ENCODE data around the gene A3GALT2. TPM values are rescaled to one million over a fixed set of nuclear protein-coding genes. Genes with fewer than 3 reads are reported as not detected.
A peak's percentile ranks its signal among the peaks of the same experiment; 100 is the strongest.

A3GALT2 gene
- polyA plus RNA-seq, 1 experiment: not detected

DNA sequence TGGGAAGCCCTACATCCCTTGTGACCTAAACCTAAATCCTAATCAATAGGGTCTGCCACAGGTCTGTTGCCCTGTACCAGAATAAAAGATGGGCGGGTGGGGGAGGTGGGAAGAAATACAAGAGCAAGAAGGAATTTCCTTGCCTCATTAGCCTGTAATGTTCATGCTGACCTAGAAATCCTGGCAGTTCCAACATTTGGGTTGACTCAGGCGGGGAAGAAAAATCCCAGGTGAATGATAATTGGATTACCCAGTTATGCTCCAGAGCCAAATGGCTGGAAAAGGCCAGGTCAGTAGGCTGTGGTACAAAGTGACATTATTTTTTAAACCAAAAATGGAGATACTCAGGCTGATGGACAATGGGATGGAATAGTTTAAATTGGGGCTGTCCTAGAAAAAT is 27.3 kb upstream of the A3GALT2 start:
- no peak for DNase-seq (ENCODE audit: low read depth)
- no peaks in the 10 kb centered on the region for H3K27me3 ChIP-seq (ENCODE audit: control insufficient read depth, insufficient read depth, low read length)
- ChIA-PET CTCF (interaction anchor here (0.8 to 1.8 kb wide), 4 partner anchors 9 to 53 kb away, joined by 3 to 5 read pairs (median 4); no protein-coding TSS in a partner anchor), POLR2A (no interaction called here)
- peak overlapping the region; percentile 82 for H3K4me3 ChIP-seq (ENCODE audit: low read depth, low read length)
- H3K36me3 ChIP-seq (ENCODE audit: control insufficient read depth, insufficient read depth, low read length): peaks cover 4% of the 10 kb centered on the region
- TF ChIP-seq, protein P1, sequence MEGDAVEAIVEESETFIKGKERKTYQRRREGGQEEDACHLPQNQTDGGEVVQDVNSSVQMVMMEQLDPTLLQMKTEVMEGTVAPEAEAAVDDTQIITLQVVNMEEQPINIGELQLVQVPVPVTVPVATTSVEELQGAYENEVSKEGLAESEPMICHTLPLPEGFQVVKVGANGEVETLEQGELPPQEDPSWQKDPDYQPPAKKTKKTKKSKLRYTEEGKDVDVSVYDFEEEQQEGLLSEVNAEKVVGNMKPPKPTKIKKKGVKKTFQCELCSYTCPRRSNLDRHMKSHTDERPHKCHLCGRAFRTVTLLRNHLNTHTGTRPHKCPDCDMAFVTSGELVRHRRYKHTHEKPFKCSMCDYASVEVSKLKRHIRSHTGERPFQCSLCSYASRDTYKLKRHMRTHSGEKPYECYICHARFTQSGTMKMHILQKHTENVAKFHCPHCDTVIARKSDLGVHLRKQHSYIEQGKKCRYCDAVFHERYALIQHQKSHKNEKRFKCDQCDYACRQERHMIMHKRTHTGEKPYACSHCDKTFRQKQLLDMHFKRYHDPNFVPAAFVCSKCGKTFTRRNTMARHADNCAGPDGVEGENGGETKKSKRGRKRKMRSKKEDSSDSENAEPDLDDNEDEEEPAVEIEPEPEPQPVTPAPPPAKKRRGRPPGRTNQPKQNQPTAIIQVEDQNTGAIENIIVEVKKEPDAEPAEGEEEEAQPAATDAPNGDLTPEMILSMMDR (IDR thresholded peaks at IDR 0.05; ENCODE audit: insufficient read depth, low read depth, low read length): no peak

DNA sequence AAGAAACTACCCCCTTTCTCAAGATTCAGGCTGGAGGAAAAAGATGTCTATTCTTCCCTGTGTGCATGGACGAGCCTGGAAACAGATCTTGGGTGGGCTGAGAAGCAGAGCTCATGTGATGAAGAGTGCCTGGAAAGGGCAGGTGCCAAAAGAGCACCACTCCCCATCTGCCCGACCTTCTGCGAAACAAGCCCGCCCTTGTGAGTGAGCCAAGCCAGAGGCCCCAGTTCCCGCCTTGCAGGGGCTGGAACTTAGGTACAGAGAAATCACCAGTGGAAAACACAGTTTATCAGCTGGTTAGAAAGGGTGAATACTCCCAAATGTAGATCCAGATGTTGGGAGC is 26.7 kb upstream of the A3GALT2 start:
- DNase-seq (ENCODE audit: low read depth): no peak
- Histone ChIP-seq H3K27me3 (ENCODE audit: control insufficient read depth, insufficient read depth, low read length) (no peaks in the 10 kb centered on the region), H3K36me3 (ENCODE audit: control insufficient read depth, insufficient read depth, low read length) (peaks cover 4% of the 10 kb centered on the region), H3K4me3 (ENCODE audit: low read depth, low read length) (peak overlapping the region; percentile 82)
- ChIA-PET CTCF (interaction anchor here (0.8 to 1.8 kb wide), 4 partner anchors 9 to 52 kb away, joined by 3 to 5 read pairs (median 4); no protein-coding TSS in a partner anchor), POLR2A (no interaction called here)
- TF ChIP-seq, protein P1 (IDR thresholded peaks at IDR 0.05; ENCODE audit: insufficient read depth, low read depth, low read length): no peak

DNA sequence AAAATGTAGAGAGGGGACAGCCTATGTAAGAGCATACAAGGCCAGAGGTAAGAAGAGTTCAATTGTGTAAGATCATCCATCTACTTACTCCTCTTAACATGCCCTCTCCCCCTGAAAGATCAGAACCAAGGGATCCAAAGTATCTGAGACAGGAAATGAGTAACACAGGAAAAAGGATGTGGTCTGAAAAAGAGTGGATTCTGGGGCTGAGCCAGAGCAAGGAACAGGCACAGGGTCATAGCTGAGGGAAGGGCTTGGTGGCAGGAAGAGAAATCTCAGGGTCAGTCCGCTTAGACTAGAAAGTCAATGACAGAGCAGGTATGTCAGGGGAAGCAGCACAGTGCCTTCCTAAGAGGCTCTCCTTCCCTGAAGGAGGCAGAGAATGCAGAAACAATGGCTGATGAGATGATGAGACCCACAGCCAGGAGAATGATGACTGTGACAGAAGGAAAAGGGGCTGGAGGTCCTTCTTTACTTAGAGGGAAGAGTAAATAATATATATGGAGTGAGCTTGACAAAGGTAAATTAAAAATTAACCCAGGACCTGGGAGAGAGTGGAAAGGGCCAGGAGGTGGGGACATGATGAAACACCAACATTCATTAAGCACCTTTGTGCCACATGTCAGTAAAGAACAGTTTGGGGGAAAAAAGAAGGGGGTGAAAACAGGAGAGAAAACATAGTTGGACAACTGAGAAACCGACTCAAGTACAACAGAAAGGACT is 26.2 kb upstream of the A3GALT2 start:
- peak overlapping the region; percentile 82 for H3K4me3 ChIP-seq (ENCODE audit: low read depth, low read length)
- peak; percentile 79 for DNase-seq (ENCODE audit: low read depth)
- no peaks in the 10 kb centered on the region for H3K27me3 ChIP-seq (ENCODE audit: control insufficient read depth, insufficient read depth, low read length)
- TF ChIP-seq, protein P1 (IDR thresholded peaks at IDR 0.05; ENCODE audit: insufficient read depth, low read depth, low read length): no peak
- peaks cover 3% of the 10 kb centered on the region for H3K36me3 ChIP-seq (ENCODE audit: control insufficient read depth, insufficient read depth, low read length)
- CTCF ChIA-PET: interaction anchor here (0.8 to 1.8 kb wide), 3 partner anchors 8 to 52 kb away, joined by 3 to 5 read pairs (median 3); no protein-coding TSS in a partner anchor
- POLR2A ChIA-PET: no interaction called here

DNA sequence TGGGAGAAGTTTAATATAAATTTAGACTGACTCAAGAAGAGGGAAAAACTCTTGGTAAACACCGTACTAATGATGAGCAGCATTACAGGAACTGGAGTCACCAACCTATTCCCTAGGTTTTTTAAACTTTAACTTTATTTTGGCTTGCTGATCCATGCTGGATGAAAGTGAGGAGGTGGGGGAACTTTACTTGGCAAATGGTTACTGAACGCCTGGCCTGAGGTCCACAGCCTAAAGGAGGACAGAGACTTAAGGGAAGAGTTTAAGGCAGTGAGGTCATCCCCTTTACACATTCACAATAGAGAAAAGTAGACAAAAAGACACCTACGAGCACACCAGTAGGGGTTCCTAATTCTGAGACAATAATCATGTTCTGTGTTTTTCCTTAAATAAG is 25.6 kb upstream of the A3GALT2 start:
- CTCF ChIA-PET: no interaction called here
- no peak for DNase-seq (ENCODE audit: low read depth)
- TF ChIP-seq, protein P1 (IDR thresholded peaks at IDR 0.05; ENCODE audit: insufficient read depth, low read depth, low read length): no peak
- POLR2A ChIA-PET: no interaction called here
- H3K27me3 ChIP-seq (ENCODE audit: control insufficient read depth, insufficient read depth, low read length): no peaks in the 10 kb centered on the region
- H3K36me3 ChIP-seq (ENCODE audit: control insufficient read depth, insufficient read depth, low read length): peaks cover 6% of the 10 kb centered on the region
- peak overlapping the region; percentile 82 for H3K4me3 ChIP-seq (ENCODE audit: low read depth, low read length)

DNA sequence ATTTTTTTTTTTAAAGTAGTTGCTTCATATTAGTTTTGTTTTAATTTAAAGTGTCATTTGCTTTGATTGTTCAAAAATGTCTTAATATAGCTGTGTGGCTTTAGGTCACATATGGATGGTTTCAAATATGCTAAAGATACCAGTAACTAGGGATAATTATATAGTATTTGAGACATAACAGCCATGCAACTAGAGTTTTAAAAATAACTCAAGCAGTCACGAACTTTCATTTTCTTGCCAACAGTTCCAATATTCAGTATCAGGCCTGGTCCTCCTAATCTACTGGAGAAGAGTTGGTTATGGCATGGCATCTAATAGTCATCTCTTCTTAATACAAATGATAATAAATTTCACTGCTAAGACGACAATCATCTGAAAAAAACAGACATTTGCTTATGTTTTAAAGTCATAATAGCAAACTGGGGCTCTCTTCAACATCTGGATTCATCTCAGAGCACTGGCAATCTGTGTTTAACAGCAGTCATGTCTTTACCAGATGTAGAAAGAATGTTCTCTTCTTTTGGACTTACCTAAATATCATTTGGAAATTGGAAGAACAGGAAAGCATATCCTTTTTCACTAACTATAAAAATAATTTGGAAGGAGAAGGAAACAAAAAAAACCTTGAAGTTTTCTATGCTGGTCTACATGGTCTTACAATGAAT is 24.1 kb upstream of the A3GALT2 start:
- Histone ChIP-seq H3K27me3 (ENCODE audit: control insufficient read depth, insufficient read depth, low read length) (no peaks in the 10 kb centered on the region), H3K4me3 (ENCODE audit: low read depth, low read length) (no peak overlapping the region), H3K36me3 (ENCODE audit: control insufficient read depth, insufficient read depth, low read length) (peaks cover 8% of the 10 kb centered on the region)
- no peak for DNase-seq (ENCODE audit: low read depth)
- TF ChIP-seq, protein P1 (IDR thresholded peaks at IDR 0.05; ENCODE audit: insufficient read depth, low read depth, low read length): no peak
- ChIA-PET POLR2A (no interaction called here), CTCF (interaction anchor here (1.0 kb wide), 1 partner anchor 12 kb away, joined by 3 read pairs; no protein-coding TSS in a partner anchor)
